ENCODE measurements around the gene NACC1. TPM values are rescaled to one million over a fixed set of nuclear protein-coding genes. Genes with fewer than 3 reads are reported as not detected.

NACC1 gene
- total and polyA plus RNA-seq, 2 of the 13 experiments (the other 11 are each of a cell fraction or from before 2014, with no cell fraction given): 31.8 to 42.3 TPM

- Histone ChIP-seq H3K4me1 (ENCODE audit: insufficient read depth, low read length) (peaks cover 32% of the 10 kb centered on the region), H3K27ac (ENCODE audit: extremely low read length, insufficient read depth, low read length) (peak overlapping the region; percentile 95), H3K36me3 (replicated peaks in 1 of 2; ENCODE audit: control insufficient read depth in 1 of 2, insufficient read depth in 2 of 2, low read length in 2 of 2) (no peaks in the 10 kb centered on the region), H3K4me3 (replicated peaks in 1 of 3; ENCODE audit: insufficient read depth in 1 of 3, low read depth in 2 of 3, low read length in 3 of 3) (peak overlapping the region; percentile 57 to 91 (median 74)), H3K9me3 (ENCODE audit: low read length) (no peaks in the 10 kb centered on the region), H3K4me2 (ENCODE audit: low read depth, low read length) (peak overlapping the region; percentile 96), H4K20me1 (ENCODE audit: insufficient read depth, low read length) (peaks cover 3% of the 10 kb centered on the region; the same call in 1 of the 2 replicates), H2AFZ (ENCODE audit: low read length) (no peak overlapping the region), H3K79me2 (ENCODE audit: insufficient read depth, low read length) (peaks cover 39% of the 10 kb centered on the region), H3K27me3 (ENCODE audit: control insufficient read depth in 1 of 2, insufficient read depth in 2 of 2, low read length in 2 of 2) (no peaks in the 10 kb centered on the region; a peak in 1 of 5 replicates), H3K9ac (ENCODE audit: insufficient read depth, low read depth, low read length) (peak overlapping the region; percentile 94)
- POLR2A ChIA-PET: interaction anchor here (0.7 to 3.0 kb wide), 13 partner anchors 9 to 177 kb away, joined by 3 to 63 read pairs (median 5); partner anchors contain the start of gene NACC1
- DNase-seq (ENCODE audit: low spot score) (peak; percentile 75), FAIRE-seq (no peak), ATAC-seq (peak; percentile 14)
- WGBS (ENCODE audit: low lambda C conversion rate): under 1% methylated on average over 16 of the region's 24 CpGs
- in situ Hi-C loops (cut with HindIII; ENCODE audit: extremely low pct_ligation_motif_present, low pct_unique_long_range_greater_than_20kb) (loop anchor here (5.0 kb wide), 2 partner anchors 37 to 38 kb away; partner anchors contain the start of genes NACC1 and TRMT1), intact Hi-C loops (cut with micrococcal nuclease; ENCODE audit: unreplicated experiment) (loop anchor here (5.0 kb wide), 2 partner anchors 38 to 692 kb away; partner anchors contain the start of genes NACC1 and TRMT1)
- BruUV-seq (replicated peaks): no TSS peak
- CTCF ChIA-PET (ENCODE audit: low intra/inter-chr PET ratio, low total read pairs): interaction anchor here (1.2 kb wide), 1 partner anchor 41 kb away, joined by 3 read pairs; no protein-coding TSS in a partner anchor
- TF ChIP-seq ZNF24 (IDR thresholded peaks at IDR 0.05) (peak; percentile 51; the same call in 1 of the 2 replicates), KDM1A (CRISPR knock-in tag; IDR thresholded peaks at IDR 0.05) (peak; percentile 98), SAFB2 (CRISPR knock-in tag; IDR thresholded peaks at IDR 0.05; ENCODE audit: borderline replicate concordance, low read depth) (no peak), ZNF224 (CRISPR knock-in tag; IDR thresholded peaks at IDR 0.05) (no peak), TFAP4 (IDR thresholded peaks at IDR 0.05; ENCODE audit: borderline replicate concordance, low read depth) (peak; percentile 78), SIN3A (IDR thresholded peaks at IDR 0.05; ENCODE audit: borderline replicate concordance, low read depth, low read length) (peak; percentile 79; the same call in 1 of the 2 replicates), NR2F2 (IDR thresholded peaks at IDR 0.05; ENCODE audit: borderline replicate concordance, low read depth) (0 out of 2 replicates have a peak, but pooled peaks have one; percentile 3), PREB (CRISPR knock-in tag; IDR thresholded peaks at IDR 0.05) (no peak), PAF1 (CRISPR knock-in tag; IDR thresholded peaks at IDR 0.05) (no peak), MZF1 (CRISPR knock-in tag; IDR thresholded peaks at IDR 0.05; ENCODE audit: borderline replicate concordance) (no peak), TBX3 (IDR thresholded peaks at IDR 0.05; ENCODE audit: borderline replicate concordance) (0 out of 2 replicates have a peak, but pooled peaks have one; percentile 7), MED1 (CRISPR knock-in tag; IDR thresholded peaks at IDR 0.05) (peak; percentile 39), ZNF543 (CRISPR knock-in tag; IDR thresholded peaks at IDR 0.05) (no peak), STAT5B (CRISPR knock-in tag; IDR thresholded peaks at IDR 0.05) (no peak), MXI1 (IDR thresholded peaks at IDR 0.05; ENCODE audit: borderline replicate concordance, low read depth, low read length) (peak; percentile 40; the same call in 1 of the 3 replicates)
- TF ChIP-seq, protein P1, sequence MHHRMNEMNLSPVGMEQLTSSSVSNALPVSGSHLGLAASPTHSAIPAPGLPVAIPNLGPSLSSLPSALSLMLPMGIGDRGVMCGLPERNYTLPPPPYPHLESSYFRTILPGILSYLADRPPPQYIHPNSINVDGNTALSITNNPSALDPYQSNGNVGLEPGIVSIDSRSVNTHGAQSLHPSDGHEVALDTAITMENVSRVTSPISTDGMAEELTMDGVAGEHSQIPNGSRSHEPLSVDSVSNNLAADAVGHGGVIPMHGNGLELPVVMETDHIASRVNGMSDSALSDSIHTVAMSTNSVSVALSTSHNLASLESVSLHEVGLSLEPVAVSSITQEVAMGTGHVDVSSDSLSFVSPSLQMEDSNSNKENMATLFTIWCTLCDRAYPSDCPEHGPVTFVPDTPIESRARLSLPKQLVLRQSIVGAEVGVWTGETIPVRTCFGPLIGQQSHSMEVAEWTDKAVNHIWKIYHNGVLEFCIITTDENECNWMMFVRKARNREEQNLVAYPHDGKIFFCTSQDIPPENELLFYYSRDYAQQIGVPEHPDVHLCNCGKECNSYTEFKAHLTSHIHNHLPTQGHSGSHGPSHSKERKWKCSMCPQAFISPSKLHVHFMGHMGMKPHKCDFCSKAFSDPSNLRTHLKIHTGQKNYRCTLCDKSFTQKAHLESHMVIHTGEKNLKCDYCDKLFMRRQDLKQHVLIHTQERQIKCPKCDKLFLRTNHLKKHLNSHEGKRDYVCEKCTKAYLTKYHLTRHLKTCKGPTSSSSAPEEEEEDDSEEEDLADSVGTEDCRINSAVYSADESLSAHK (CRISPR knock-in tag; IDR thresholded peaks at IDR 0.05; ENCODE audit: borderline replicate concordance): no peak
Observed at GRCh38 chr19:13154911-13155471, 36.9 kb downstream of the NACC1 start.

Data from HepG2 (cell line).